Measurements from ENCODE around the gene DHDH.

Gene DHDH

DNA sequence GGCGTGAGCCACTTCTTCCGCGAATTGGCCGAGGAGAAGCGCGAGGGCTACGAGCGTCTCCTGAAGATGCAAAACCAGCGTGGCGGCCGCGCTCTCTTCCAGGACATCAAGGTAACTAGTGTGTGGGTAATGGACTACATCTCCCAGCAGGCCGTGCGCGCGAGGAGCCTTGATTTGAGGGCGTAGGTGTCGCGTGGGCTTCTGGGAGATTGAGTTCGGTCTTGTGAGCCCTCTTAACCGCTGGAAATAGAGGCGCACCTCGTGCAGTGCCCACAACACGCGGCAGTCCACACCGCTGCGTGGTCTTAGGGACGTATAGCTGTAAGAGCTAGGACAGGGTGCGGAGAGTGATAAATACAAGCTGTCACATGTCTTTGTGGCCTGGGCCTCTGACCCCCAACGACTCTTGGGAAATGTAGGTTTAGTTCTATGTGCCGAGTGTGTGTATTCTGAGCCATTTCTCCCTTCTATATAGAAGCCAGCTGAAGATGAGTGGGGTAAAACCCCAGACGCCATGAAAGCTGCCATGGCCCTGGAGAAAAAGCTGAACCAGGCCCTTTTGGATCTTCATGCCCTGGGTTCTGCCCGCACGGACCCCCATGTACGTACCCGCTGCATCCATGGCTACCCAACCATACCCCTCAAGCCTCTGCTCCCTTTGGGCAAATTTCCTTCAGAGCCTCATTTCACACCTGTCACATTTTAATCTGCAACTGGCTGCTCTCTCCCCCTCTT is 32.5 kb downstream of the DHDH start:
- in situ Hi-C loops (cut with MboI; ENCODE audit: low sequenced_read_pairs): no loop called here

DNA sequence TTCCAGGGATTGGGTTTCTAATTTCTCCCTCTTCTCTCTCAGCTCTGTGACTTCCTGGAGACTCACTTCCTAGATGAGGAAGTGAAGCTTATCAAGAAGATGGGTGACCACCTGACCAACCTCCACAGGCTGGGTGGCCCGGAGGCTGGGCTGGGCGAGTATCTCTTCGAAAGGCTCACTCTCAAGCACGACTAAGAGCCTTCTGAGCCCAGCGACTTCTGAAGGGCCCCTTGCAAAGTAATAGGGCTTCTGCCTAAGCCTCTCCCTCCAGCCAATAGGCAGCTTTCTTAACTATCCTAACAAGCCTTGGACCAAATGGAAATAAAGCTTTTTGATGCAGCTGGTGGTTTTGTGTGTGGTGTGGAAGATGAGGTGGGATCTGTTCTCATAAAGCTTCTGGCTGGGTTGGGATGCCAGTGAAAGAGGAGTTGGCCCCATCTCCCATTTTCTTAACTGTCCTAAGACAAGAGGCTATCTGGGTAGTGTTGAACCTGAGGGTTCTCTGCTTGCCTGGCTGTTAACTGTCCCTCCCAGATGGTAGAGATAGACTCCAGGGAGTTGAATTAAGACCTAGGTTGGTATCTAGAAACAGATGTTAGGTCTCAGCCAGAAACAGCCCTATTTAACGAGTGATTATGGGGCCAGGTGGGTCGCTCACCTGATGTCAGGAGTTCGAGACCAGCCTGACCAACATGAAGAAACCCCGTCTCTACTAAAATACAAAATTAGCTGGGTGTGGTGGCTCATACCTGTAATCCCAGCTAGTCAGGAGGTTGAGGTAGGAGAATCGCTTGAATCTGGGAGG is 33.2 kb downstream of the DHDH start:
- in situ Hi-C loops (cut with MboI; ENCODE audit: low sequenced_read_pairs): no loop called here

DNA sequence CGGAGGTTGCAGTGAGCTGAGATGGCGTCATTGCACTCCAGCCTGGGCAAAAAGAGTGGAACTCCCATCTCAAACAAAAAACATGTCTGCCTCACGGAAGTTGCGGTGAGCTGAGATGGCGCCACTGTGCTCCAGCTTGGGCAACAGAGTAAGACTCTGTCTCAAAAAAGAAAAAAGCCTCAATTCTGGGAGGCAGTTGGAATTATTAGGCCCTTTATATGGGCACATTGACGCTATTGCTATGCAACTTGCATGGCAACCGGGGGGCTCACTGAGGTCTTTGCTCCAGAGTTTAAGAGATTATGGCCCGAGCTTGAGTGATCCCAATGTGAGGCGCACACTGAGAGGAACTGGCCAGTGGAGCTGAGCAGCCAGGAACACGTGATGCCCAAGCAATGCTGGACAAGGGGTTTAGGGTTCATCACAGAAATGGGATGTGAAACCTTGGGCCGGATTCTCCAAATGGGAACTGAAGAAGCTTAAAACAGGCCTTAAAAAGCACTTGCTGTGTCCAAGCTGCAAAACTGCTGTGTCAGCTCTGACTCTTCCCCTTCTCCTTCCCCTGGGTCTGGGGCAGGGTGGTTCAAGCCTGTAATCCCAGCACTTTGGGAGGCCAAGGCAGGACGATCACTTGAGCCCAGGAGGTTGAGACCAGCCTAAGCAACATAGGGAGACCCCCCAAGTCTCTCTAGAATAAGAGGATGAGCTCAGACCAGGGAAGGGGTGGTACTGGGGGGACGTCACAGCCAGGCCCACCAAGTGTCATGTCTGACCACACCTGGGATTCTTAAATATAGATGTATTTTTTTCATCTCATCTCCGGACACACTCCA is 34.1 kb downstream of the DHDH start:
- in situ Hi-C loops (cut with MboI; ENCODE audit: low sequenced_read_pairs): no loop called here

DNA sequence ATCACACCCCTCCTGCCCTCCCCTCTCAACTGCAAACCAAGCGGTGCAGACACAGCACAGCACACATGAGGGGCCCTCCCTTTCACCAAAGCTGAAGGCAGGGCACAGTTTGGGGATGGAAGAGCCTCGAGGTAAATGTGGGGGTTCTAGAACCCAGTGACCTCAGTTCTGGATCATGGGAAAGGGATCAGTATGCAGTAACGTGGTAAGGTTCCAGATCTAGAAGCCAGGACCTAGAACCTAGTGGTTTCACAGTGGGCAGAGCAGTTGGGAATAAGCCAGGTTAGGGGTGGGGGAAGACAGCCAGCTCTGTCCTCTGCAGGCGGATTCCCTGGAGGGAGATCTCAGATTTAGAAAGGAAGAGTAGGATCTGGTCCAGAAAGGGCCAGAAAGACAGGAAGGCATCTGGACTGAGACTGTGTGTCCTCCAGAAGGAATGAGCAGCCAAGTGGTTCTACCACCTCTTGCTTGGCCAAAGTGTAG is 34.7 kb downstream of the DHDH start:
- in situ Hi-C loops (cut with MboI; ENCODE audit: low sequenced_read_pairs): no loop called here

DNA sequence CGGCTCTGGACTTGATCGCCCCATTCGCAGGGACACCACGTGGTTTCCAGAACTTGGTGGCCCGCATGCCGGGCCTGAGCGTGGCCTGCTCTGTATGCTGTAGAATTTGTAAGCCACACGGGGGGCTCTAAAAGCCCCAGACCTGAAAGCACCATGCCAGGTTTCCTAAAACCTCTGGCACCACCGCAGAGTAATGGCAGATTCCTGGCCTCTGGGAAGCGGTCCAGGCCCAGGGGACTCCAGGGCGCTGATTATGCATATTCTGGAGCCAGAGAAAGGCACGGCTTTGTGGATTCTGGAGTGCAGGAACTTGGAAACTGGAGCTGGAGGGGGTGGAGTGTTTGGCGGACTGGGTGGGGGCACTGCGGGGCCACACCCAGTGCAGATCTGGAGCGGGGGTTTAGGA is 35.3 kb downstream of the DHDH start:
- in situ Hi-C loops (cut with MboI; ENCODE audit: low sequenced_read_pairs): no loop called here

DNA sequence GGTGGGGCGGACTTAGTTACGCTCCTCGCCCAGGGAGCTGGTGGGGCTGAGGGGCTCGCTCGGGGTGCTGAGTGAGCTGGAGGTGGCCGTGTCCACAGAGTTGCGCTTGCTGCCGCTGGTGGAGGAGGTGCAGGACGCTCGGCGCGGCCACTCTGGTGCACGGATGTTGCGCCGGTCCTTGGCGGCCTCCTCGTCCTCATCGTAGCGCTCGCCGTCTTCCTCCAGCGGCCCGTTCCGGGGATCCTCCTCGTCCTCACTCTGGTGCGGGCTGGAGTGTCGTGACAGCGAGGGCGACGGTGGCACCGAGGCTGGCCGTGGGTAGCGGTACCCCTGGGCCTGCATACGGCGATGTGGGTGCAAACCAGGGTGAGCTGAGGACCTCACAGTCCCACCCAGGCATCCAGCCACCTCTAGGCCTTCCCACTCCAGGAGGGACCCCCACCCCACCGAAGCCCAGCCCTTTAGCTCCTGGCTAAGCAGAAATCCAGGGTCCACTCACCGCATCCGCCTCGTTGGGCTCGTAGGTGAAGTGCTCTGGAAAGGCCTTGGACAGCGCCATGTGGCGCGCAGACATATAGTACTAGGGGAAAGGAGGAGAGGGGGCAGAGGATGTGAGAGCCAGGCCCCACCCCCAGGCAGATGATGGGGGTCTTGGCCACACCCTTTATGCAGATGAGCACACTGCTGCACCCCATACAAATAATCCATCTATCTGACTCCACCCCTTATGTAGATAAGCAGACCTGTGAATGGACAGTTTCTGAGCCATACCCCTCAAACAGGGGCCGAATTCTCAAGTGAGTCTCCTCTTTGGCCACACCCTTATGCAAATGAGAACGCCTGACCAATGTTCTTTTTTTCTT is 36.0 kb downstream of the DHDH start:
- in situ Hi-C loops (cut with MboI; ENCODE audit: low sequenced_read_pairs): loop anchor here (5.0 kb wide), 1 partner anchor 177 kb away; no protein-coding TSS in a partner anchor

DNA sequence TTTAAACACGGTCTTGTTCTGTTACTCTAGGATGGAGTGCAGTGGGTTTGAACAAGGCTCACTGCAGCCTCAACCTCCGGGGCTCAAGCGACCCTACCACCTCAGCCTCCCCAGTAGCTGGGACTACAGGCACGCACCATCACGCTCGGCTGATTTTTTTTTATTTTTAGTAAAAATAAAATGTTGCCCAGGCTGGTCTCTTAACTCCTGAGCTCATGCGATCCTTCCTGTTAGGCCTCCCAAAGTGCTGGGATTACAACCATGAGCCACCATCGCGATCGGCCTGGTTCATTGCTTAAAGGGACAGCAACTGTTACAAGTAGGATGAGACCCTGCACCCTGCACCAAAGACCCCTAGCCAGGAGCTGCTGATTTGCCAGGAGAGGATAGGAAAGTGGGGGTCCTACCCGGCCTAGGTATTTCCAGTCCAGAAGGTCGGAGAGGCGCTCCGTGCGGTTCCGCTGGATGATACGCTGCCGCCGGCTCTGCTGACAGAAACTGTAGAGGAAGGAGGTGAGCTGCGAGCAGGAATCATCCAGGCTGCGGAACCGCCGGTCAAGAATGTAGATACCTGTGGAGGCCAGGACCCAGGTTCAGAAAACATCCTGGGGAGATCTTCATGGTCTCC is 36.8 kb downstream of the DHDH start:
- in situ Hi-C loops (cut with MboI; ENCODE audit: low sequenced_read_pairs): loop anchor here (5.0 kb wide), 1 partner anchor 178 kb away; no protein-coding TSS in a partner anchor

DNA sequence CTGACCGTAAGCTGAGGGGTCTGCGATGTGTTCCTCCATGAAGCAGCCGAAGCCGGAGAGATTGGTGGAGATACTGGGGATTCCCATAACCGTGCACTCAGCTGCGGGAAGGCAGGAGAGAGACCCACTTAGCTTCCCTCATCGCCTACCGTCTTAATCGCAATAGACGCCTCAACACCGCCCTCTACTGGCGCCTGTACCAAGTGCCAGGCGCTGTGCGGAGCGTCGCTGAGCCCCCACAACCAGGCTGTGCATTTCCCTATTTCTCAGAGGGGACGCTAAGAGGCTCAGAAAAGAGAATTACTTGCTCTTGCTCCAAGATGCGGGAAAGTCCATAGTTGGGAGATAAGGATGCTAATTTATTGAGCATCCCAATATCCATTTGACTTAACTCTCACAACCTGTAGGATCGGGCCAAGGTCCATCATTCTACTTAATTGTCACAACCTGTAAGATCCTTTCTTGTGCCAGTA is 37.5 kb downstream of the DHDH start:
- in situ Hi-C loops (cut with MboI; ENCODE audit: low sequenced_read_pairs): loop anchor here (5.0 kb wide), 1 partner anchor 179 kb away; no protein-coding TSS in a partner anchor

DNA sequence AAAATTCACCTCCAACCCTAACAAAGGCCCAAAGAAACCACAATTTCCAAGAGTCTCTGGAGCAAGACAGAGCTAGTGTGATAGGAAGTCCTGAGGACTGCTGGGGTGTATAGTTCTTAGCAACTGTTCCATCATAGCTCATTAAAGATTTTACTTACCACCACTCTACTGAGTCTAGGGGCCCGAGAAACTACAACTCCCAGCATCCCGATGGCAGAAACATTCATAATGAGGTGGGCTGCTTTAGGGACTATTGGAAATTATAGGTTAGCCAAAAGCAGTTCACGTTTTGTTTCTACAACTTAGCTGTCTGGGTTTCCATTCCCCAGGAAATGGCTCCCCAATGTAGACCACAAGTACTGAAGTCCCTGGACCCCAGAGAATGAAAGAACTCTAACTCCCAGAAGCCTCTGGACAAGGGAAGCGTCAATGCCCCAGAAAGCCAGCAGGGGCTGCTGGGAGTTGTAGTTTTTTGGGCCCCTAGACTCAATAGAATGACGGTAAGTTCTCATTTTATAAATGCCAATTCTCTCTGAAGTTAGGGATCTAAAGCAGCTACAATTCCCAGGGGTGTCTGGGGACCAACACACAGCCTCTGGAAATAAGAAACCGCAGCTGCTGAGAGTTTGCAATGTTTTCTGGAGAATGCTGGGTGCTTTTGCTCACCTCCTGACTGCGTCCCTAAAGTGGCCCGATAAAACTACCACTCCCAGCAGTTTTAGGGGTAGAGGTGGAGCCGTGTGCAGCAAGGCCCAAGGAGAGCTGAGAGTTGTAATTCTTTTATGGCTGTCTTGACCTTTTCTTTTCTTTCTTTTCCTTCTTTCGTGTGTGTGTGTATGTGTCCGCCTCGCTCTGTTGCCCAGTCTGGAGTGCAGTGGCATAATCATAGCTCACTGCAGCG is 42.7 kb downstream of the DHDH start:
- in situ Hi-C loops (cut with MboI; ENCODE audit: low sequenced_read_pairs): no loop called here

DNA sequence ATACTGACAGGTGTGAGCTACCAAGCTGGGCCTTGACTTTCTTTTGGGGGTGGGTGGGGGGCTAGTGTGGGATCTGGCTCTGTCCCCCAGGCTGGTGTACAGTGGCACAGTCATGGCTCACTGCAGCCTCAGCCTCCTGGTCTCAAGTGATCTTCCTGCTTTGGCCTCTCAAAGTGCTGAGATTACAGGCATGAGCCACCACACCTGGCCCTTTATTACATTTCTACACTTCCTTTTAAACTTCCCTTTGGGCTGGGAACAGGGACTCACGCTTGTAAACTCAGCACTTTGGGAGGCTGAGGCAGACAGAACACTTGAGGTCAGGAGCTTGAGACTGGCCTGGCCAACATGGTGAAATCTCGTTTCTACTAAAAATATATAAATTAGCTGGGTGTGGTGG is 43.6 kb downstream of the DHDH start:
- in situ Hi-C loops (cut with MboI; ENCODE audit: low sequenced_read_pairs): no loop called here

DNA sequence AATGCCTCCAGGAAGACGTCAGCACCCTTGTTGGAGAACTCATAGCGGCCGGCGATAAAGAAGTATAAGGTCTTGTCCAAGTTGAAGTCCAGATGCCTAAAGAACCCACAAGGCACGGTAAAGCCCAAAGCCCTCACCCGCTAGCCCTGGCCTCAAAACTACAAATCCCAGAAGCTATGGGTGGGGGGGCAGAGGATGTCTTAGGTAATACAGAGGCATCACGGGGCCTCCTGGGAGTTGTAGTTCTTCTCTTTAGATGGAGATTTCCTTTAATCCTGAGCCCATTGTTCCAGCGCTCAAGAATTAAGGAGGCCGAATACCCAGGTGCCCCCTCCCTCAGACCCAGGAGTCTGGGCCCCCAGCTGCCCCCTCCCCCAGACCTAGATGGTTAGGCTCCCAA is 48.8 kb downstream of the DHDH start:
- in situ Hi-C loops (cut with MboI; ENCODE audit: low sequenced_read_pairs): no loop called here

DNA sequence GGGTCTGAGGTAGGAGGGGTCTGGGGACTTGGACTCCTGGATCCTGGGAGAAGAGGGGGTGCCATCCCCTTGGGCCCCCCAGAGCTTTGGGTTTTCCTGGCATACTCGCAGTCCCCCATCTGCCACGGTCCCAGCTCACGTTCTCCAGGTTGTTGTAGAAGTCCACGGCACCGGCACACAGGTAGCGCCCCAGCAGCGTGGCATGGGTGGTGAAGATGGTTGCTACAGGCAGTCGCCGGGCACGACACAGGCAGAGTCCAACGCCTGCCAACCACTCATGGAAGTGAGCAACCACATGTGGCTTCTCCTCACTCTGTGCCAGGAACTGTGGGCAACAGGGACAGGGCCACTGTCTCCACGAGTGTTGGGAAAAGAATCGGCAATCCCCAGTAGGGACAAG is 52.2 kb downstream of the DHDH start:
- in situ Hi-C loops (cut with MboI; ENCODE audit: low sequenced_read_pairs): no loop called here

DNA sequence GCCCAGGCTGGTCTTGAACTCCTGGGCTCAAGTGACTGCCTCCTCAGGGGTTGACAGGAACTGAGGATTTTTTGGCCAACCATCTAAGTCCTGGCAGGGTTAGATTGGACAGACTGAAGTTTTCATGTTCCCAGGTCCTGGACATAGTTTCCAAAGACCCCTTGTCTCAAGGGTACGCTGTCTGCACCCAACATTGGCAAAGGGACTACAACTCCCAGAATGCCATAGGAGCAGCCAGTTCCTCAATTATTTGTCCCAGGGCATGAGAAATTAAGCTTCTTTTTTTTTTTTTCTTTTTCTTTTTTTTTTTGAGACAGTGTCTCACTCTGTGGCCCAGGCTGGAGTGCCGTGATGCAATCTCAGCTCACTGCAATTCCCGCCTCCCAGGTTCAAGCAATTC is 52.7 kb downstream of the DHDH start:
- in situ Hi-C loops (cut with MboI; ENCODE audit: low sequenced_read_pairs): no loop called here

DNA sequence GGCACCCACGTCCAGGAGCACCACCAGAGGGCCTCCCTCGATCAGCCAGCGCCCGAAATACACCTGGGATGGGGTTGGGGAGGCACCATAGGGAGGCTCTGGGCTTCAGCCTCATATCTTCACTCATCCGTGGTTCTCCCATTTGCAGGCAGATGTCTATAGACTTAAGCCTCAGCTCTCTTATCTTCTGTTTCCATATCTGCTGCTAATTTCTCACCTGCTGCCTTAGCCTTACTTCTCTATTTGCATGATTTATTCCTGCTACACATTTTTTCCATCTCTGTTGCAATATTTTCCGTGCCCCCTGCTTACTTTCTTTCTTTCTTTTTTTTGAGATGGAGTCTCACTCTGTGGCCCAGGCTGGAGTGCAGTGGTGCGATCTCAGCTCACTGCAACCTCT is 53.8 kb downstream of the DHDH start:
- in situ Hi-C loops (cut with MboI; ENCODE audit: low sequenced_read_pairs): no loop called here

DNA sequence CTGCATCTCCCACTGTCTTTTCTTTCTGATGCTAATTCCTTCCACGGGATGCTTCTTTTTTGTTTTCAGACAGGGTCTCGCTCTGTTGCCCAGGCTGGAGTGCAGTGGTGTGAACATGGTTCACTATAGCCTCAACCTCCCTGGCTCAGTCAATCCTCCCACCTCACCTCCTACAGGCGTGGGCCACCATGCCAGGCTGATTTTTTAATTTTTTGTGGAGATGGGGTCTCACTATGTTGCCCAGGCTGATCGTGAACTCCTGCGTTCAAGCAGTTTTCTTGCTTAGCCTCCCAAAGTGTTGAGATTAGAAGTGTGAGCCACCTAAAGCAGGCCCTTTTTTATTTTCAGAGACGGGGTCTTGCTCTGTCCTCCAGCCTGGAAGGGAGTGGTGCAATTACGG is 54.8 kb downstream of the DHDH start:
- in situ Hi-C loops (cut with MboI; ENCODE audit: low sequenced_read_pairs): no loop called here

DNA sequence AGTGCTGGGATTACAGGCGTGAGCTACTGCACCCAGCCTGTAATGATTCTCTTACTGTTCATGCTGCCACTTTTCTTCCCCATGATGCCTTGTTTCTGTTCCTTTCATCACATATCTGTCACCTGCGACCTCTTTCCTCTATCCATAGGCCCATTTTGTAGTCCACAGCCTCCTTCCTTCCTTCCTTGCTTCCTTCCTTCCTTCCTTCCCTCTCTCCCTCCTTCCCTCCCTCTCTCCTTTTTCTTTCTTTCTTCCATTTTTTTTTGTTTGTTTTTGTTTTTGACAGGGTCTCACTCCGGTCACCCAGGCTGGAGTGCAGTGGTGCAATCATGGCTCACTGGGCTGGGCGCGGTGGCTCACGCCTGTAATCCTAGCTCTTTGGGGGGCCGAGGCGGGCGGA is 55.4 kb downstream of the DHDH start:
- in situ Hi-C loops (cut with MboI; ENCODE audit: low sequenced_read_pairs): no loop called here

DNA sequence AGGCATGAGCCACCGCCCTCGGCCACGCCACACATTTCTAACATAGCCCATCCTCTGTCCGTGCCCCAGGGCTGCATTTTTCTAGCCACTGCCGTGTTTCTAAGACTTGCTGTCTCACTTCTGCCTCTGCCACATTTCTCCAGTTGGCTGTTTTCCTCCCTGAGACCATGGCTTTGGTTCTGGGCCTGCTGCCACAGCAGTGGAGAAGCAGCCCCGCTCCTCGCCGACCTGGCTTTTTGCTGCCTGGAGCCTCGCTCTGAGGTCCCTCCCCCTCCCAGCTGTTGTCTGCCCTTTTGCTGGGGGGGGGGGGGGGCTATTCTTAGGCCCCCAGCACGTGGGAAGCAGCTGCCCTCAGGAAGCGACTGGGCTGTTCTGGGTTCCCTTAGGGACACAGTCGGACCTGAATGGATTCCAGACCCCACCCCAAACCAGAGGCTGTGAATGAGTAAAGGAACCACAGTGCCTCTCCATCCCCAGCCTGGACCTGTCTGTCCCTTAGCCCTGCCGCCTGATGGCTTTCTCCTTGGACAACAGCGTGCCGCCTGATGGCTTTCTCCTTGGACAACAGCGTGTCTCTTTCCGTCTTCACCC is 56.3 kb downstream of the DHDH start:
- in situ Hi-C loops (cut with MboI; ENCODE audit: low sequenced_read_pairs): no loop called here

DNA sequence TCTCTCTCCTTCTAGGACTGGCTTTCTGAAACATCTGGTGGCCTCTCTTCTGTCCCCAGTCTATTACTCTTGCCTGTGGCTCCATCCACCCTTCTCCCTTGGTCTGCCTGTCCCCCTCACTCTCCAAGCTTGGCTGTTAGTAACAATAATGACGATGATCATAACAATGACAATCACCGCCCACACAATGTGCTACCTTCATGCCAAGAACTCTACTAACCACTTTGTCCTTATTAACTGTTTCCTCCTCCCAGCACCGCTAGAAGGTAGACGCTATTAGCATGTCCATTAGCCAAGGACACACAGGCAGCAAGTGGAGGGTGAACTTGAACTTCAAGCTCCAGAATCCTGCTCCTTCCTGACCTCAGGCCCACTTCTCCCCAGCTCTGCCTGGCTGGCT is 56.9 kb downstream of the DHDH start:
- in situ Hi-C loops (cut with MboI; ENCODE audit: low sequenced_read_pairs): no loop called here

Measured in HL-60/S4 (cell line).